ENCODE data around the gene MORN1.
"Not testable (repeated sequence)": the region's sequence is repeated elsewhere in the genome, so short reads cannot be mapped to it uniquely, and the experiment has no call there.

The MORN1 gene

DNA sequence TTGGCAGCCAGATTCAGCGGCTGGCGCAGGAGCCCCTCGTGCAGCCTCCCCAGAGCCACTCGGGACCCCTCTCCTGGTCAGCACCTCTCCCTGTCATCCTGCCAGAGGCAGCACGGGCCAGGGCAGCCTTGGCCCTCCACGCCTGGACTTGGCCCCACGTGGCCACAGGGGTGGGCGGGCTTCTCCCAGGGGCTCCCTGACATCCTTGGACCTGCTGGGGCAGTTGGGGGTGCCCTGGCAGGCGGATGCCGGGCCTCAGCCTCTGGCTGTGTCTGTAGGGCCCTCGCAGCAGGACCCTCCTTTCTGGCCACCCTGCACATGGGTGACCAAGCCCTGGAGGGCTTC lies 60.2 kb downstream of the MORN1 start:
- no peak overlapping the region for H3K4me3 ChIP-seq (ENCODE audit: low read length)
- H2AFZ ChIP-seq (ENCODE audit: low read depth, low read length), result no peak overlapping the region
- no peaks in the 10 kb centered on the region for H3K9me3 ChIP-seq (ENCODE audit: low read length)
- H3K36me3 ChIP-seq (ENCODE audit: insufficient read depth, low read length), result no peaks in the 10 kb centered on the region
- H3K4me1 ChIP-seq (ENCODE audit: insufficient read depth, low read length), result peaks cover 26% of the 10 kb centered on the region
- no peaks in the 10 kb centered on the region for H3K27me3 ChIP-seq (ENCODE audit: insufficient read depth, low read length)

DNA sequence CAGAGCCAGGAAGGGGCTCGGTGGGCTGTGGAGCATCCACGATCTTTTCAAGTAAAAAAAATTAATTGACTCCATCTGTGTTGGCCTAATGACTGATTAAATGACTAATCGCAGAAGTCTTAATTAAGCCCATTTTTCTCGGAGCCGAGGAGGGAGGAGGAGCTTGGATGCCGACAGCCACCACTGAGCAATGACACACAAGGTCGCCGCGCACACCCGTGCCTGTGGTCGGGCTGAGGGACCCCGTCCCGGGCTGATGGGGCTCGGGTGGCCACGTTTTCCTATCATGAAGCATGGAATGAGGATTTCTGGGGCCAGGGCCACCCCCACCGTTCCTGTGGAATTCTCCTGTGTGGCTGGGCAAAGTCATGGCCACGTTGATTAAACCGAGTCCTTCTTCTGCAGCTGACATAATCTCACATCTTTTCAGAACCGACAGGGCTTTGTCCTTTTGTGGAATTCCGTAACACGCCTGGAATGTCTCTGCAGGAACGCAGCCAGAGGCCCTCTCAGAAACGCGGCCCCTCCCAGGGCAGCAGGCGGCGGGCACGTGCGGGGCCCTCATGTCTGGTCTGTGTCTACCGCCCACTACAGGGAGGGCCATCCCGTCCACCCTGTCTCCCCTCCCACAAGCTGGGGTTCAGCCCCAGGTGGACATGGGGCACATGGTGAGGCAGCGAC lies 60.7 kb downstream of the MORN1 start:
- no peaks in the 10 kb centered on the region for H3K27me3 ChIP-seq (ENCODE audit: insufficient read depth, low read length)
- H3K4me3 ChIP-seq (ENCODE audit: low read length), result no peak overlapping the region
- H3K4me1 ChIP-seq (ENCODE audit: insufficient read depth, low read length), result peaks cover 26% of the 10 kb centered on the region
- no peaks in the 10 kb centered on the region for H3K9me3 ChIP-seq (ENCODE audit: low read length)
- no peaks in the 10 kb centered on the region for H3K36me3 ChIP-seq (ENCODE audit: insufficient read depth, low read length)
- H2AFZ ChIP-seq (ENCODE audit: low read depth, low read length), result no peak overlapping the region

DNA sequence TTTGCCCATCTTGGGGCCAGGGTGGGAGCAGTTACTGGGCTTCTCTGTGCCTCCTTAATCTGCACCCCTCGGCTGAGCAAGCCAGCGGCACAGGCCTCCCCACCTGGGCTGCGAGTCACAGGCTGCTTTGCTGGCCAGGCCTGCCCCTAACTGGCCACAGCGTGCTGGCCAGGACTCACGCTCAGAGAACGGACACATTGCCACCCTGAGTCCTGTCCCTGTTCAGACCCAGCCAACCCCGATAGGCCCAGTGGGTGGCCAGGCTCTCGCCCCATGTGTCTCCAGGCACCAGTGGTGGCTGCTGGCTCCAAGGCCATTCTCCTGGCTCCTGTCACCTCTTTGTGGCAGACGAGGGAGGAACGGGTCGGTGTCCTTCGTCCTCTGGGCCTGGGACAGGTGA lies 61.3 kb downstream of the MORN1 start:
- no peaks in the 10 kb centered on the region for H3K27me3 ChIP-seq (ENCODE audit: insufficient read depth, low read length)
- H3K36me3 ChIP-seq (ENCODE audit: insufficient read depth, low read length), result no peaks in the 10 kb centered on the region
- no peak overlapping the region for H3K4me3 ChIP-seq (ENCODE audit: low read length)
- no peaks in the 10 kb centered on the region for H3K9me3 ChIP-seq (ENCODE audit: low read length)
- H3K4me1 ChIP-seq (ENCODE audit: insufficient read depth, low read length), result peaks cover 26% of the 10 kb centered on the region
- no peak overlapping the region for H2AFZ ChIP-seq (ENCODE audit: low read depth, low read length)

DNA sequence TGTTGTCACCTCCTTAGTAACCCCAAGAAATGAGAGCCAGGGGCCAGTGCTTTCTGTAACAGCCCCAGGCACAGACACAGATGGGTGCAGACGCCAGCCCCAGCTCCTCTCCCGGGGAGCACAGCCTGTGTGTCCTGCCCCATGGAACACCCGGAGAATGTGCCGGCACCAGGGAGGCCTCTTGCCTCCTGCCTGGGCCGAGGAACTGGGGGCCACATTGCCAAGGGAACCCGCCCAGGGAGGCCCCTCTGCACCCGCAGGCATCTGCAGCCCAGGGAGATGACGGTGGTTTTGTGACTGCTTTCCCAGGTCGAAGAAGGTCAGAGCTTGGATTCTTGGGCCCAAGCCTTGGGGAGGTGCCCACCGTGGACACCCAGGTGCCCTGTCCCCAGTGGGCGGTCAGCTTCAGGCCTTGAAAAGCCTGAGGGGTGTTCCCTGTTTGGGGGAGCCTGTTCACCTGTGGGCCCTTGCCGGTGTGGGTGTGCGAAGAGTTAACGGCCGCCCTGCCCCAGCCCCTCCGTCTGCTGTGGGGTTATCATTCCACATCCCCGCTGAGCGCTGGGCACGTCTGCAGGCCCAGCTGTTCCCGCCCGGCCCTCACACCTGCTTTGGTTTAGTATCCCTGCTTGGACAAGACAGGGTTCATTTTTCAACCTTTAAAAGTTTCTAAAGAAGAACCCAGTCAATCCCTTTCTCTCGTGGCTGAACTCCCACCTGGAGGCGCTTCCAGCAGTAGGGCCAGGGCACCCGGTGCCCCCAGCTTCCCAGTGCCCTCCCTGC lies 62.5 kb downstream of the MORN1 start:
- Histone ChIP-seq H3K36me3 (ENCODE audit: insufficient read depth, low read length) (no peaks in the 10 kb centered on the region), H3K9me3 (ENCODE audit: low read length) (no peaks in the 10 kb centered on the region), H2AFZ (ENCODE audit: low read depth, low read length) (no peak overlapping the region), H3K4me1 (ENCODE audit: insufficient read depth, low read length) (peaks cover 27% of the 10 kb centered on the region), H3K27me3 (ENCODE audit: insufficient read depth, low read length) (no peaks in the 10 kb centered on the region), H3K4me3 (ENCODE audit: low read length) (no peak overlapping the region)

DNA sequence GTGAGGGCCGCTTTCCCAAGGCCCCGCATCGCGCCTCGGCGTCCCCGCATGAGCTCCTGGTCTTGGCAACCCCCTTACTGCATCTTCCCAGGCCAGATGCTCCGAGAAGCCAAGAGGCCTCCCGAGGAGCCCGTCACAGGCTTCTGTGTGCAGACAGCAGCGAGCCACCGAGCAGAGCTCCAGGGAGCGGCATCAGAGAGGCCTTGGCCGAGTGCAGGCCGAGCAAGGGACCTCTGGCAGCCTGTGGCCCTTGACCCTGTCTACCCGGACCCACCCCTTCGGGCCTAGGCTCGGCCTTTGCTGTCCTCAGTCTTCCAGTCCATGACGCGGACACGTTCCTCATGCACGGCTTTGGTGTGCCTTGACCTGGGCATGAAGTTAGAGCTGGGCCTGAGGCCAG lies 63.5 kb downstream of the MORN1 start:
- H3K4me1 ChIP-seq (ENCODE audit: insufficient read depth, low read length), result peaks cover 29% of the 10 kb centered on the region
- no peaks in the 10 kb centered on the region for H3K9me3 ChIP-seq (ENCODE audit: low read length)
- no peaks in the 10 kb centered on the region for H3K27me3 ChIP-seq (ENCODE audit: insufficient read depth, low read length)
- H3K4me3 ChIP-seq (ENCODE audit: low read length), result no peak overlapping the region
- no peaks in the 10 kb centered on the region for H3K36me3 ChIP-seq (ENCODE audit: insufficient read depth, low read length)
- no peak overlapping the region for H2AFZ ChIP-seq (ENCODE audit: low read depth, low read length)

DNA sequence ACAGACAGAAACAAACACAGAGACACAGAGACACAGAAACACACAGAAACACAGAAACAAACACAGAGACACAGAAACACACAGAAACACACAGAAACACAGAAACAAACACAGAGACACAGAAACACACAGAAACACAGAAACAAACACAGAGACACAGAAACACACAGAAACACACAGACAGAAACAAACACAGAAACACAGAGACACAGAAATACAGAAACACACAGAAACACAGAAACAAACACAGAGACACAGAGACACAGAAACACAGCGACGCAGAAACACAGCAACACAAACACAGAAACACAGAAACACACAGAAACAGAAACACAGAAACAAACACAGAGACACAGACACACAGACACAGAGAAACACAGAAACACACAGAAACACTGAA lies 64.2 kb downstream of the MORN1 start:
- H3K4me1 ChIP-seq (ENCODE audit: insufficient read depth, low read length), result peaks cover 36% of the 10 kb centered on the region
- H3K36me3 ChIP-seq (ENCODE audit: insufficient read depth, low read length), result not testable (repeated sequence)

DNA sequence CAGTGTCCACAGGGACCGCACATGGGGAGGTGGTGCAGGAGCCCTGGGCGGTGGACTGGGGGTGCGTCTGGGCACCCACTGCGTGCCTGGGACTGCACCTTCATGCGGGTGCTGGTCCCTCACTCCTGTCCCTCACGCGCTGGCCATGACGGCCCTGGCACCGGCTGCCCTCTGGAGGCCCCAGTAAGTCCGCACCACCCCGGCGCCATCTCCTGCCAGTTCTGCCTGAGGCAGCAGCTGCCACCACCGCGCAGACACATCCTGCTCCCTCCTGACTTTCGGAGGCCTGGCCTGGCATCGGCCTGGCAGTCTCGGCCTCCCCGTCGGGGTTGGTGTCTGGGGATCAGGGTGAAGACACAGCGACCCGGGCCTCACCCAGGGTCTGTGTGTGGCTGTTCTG lies 64.8 kb downstream of the MORN1 start:
- Histone ChIP-seq H3K4me1 (ENCODE audit: insufficient read depth, low read length) (peaks cover 42% of the 10 kb centered on the region), H2AFZ (ENCODE audit: low read depth, low read length) (no peak overlapping the region), H3K4me3 (ENCODE audit: low read length) (no peak overlapping the region), H3K9me3 (ENCODE audit: low read length) (no peaks in the 10 kb centered on the region), H3K36me3 (ENCODE audit: insufficient read depth, low read length) (no peaks in the 10 kb centered on the region), H3K27me3 (ENCODE audit: insufficient read depth, low read length) (no peaks in the 10 kb centered on the region)

More for the DNA sequence above, 64.2 kb downstream of the MORN1 start:
- not testable (repeated sequence) for H3K4me3 ChIP-seq (ENCODE audit: low read length); H2AFZ ChIP-seq (ENCODE audit: low read depth, low read length); H3K9me3 ChIP-seq (ENCODE audit: low read length); H3K27me3 ChIP-seq (ENCODE audit: insufficient read depth, low read length)

DNA sequence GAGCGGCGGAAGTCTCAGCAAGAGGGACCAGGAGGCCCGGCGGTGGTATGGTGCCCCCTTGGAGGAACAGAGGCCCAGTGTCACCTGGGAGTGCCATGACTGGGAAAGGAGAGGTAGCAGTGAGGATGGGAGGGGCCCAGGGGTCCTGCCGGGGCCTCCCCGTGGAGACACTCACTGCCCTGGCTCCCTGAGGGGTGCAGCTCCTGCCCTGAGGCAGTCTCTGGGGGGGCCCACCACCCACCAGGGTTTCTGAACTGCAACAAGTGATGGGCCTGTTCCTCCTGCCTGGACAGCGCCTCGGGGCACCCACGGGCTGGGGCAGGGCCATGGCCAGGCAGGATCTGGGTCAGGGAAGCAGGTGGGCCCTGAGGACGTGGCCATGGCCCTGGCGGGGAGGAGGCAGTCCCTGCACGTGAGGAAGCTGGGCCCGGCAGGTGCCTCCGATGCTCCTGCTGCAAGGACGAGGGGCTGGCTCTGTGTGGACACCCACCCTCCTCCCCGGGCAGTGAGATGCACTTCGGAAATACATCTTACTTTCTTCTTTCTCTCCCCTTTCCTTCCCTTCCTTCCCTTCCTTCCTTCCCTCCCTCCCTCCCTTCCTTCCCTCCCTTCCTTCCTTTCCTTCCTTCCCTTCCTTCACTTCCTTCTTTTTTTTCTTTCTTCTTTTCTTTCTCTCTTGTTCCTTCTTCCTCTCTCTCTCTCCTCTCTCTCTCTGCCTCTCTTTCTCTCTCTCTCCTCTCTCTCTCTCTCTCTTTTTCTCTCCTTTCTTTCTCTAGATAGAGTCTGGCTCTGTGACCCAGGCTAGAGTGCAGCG lies 66.6 kb downstream of the MORN1 start:
- H3K9me3 ChIP-seq (ENCODE audit: low read length), result no peaks in the 10 kb centered on the region

DNA sequence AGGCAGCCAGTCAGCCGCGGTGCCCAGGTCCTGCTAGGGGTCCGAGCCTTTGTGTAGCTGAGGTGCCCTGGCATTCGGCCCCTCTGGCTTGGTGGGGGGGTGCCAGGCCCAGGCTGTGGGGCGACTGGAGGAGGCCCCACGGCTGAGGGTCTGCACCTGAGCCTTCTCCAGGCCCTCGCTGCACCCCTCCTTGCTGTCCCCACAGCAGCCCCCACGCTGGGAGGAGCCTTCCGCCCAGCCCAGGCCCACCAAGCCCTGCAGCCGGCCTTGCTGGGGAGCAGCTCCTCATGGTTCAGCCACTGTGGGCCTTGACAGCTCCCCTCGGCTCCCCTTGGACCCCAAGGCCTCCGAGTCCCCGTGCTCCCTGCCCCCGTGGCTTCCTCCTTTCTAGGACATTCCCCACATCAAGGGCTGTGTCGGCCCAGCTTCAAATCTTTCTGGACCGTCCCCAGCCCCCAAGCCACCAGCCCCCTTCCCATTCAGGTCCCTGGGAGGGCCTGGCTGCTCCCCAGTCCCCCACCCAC lies 67.8 kb downstream of the MORN1 start:
- no peaks in the 10 kb centered on the region for H3K9me3 ChIP-seq (ENCODE audit: low read length)
- H3K4me1 ChIP-seq (ENCODE audit: insufficient read depth, low read length), result peaks cover 43% of the 10 kb centered on the region
- no peak overlapping the region for H3K4me3 ChIP-seq (ENCODE audit: low read length)
- H2AFZ ChIP-seq (ENCODE audit: low read depth, low read length), result no peak overlapping the region
- no peaks in the 10 kb centered on the region for H3K36me3 ChIP-seq (ENCODE audit: insufficient read depth, low read length)
- no peaks in the 10 kb centered on the region for H3K27me3 ChIP-seq (ENCODE audit: insufficient read depth, low read length)

More for the DNA sequence above, 66.6 kb downstream of the MORN1 start:
- peaks cover 38% of the 10 kb centered on the region for H3K4me1 ChIP-seq (ENCODE audit: insufficient read depth, low read length)
- no peak overlapping the region for H2AFZ ChIP-seq (ENCODE audit: low read depth, low read length)
- H3K36me3 ChIP-seq (ENCODE audit: insufficient read depth, low read length), result no peaks in the 10 kb centered on the region
- no peak overlapping the region for H3K4me3 ChIP-seq (ENCODE audit: low read length)
- no peaks in the 10 kb centered on the region for H3K27me3 ChIP-seq (ENCODE audit: insufficient read depth, low read length)

DNA sequence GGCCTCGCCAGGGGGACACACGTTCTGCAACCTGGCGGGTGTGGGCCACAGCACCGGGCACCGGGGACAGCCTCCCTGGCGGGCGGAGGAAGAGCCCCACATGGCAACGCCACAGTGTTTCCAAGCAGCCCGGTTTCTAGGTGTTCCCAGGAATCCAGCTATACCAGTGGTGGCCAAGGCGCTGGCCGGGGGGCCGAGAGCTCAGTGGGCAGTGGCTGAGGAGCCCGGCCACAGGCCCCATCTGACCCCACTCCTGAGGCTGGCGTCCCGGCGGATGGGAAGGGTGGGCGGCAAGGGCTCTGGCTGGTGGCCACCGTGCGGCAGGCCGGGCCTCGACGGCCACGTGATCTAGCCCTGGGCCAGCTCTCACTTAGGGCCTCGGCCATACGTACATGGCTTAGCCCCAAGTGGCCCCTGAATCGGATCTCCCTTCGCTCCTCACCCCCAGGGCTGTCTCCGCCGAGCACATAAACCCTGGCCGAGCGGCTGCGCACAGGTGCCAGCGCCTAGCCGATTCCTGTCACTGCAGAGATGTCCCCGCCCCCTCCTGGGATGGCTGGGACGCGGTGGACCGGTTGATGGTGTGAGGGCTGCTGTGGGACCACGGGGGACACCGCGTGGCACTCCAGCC lies 68.7 kb downstream of the MORN1 start:
- no peaks in the 10 kb centered on the region for H3K27me3 ChIP-seq (ENCODE audit: insufficient read depth, low read length)
- no peaks in the 10 kb centered on the region for H3K36me3 ChIP-seq (ENCODE audit: insufficient read depth, low read length)
- no peak overlapping the region for H3K4me3 ChIP-seq (ENCODE audit: low read length)
- H3K4me1 ChIP-seq (ENCODE audit: insufficient read depth, low read length), result peaks cover 43% of the 10 kb centered on the region
- H3K9me3 ChIP-seq (ENCODE audit: low read length), result no peaks in the 10 kb centered on the region
- no peak overlapping the region for H2AFZ ChIP-seq (ENCODE audit: low read depth, low read length)

DNA sequence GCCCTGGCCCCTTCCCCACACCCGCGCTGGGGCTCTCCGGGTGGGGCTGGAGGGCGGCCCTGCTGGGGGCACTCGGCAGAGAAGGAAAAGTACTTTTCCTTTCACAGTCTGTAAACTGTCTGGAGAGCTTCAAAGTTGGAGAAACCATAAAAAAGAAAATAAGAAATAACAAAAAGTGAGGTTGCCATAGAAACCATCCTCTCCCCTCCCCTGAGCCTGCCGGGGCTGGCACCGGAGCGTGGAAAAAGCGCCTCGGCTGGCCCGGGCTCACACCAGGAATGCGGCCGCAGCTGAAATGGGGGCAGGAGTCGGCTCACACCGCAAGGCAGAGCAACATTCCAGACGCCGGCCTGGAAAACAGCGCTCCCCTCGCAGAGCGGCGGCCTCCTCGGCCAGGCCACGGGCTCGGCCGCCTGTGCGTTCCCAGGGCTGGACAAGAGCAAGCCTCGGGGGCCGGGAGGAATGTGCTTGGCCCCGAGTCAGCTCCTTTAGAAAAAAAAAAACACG lies 69.2 kb downstream of the MORN1 start:
- Histone ChIP-seq H3K9me3 (ENCODE audit: low read length) (no peaks in the 10 kb centered on the region), H3K4me1 (ENCODE audit: insufficient read depth, low read length) (peaks cover 40% of the 10 kb centered on the region), H2AFZ (ENCODE audit: low read depth, low read length) (peak overlapping the region; percentile 12), H3K4me3 (ENCODE audit: low read length) (no peak overlapping the region), H3K36me3 (ENCODE audit: insufficient read depth, low read length) (no peaks in the 10 kb centered on the region), H3K27me3 (ENCODE audit: insufficient read depth, low read length) (no peaks in the 10 kb centered on the region)

DNA sequence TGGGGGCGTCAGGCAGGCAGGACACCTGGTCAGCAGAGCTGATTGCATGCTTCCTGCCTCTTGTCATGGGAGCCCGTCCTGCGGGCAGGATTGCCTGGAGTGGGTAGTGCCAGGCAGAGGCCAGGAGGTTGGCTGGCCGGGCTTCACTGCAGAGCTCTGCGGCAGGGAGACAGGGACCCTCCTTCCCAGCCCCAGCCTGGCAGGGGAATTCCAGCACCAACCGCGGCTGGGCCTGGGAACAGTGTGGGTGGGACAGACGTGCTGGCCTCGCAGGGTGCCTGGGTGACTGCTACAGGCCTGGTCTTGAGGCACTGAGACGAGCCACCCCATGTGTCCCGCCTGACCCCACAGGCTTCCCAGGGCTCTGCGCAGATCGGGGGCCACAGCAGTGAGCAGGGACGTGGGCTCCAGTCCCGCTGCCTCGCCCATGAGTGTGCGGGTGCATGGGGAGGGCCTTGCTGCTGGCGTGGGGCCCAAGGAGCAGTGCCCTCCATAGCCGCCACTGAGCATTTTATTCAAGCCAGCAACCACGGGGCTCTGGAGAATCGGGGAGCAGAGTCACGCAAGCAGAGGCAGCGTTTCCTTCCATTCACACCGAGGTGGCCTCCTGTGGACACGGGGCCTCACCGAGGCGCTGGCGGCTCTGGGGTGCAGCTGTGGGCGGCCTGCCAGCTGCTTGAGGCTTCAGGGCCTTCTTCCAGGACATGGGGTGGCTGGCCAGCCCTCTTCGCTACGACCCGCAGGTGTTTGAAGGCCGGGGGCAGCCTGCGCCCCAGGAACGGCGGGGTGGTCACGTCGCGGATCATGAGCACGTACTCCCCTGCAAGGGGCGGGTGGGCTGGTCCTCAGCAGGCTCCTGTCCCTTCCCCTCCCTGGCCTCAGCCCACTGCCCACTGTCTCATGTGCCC lies 70.3 kb downstream of the MORN1 start:
- Histone ChIP-seq H3K4me3 (ENCODE audit: low read length) (no peak overlapping the region), H3K9me3 (ENCODE audit: low read length) (no peaks in the 10 kb centered on the region), H2AFZ (ENCODE audit: low read depth, low read length) (no peak overlapping the region), H3K36me3 (ENCODE audit: insufficient read depth, low read length) (no peaks in the 10 kb centered on the region), H3K4me1 (ENCODE audit: insufficient read depth, low read length) (peaks cover 50% of the 10 kb centered on the region), H3K27me3 (ENCODE audit: insufficient read depth, low read length) (no peaks in the 10 kb centered on the region)
